Activated CD4-positive, alpha-beta T cell treated with anti-CD3 and anti-CD28 coated beads for 24 hours (primary cell): ENCODE data around the gene FARS2.

Experiments used
- DNase-seq, 2 donors: peaks; one replicate each; pipeline ENCODE4 v3.0.0-alpha.2; 2020; ENCODE audit warnings: low read depth in 2 of 2

FARS2 gene

GRCh38 chr6:5425267-5425666 lies 164.0 kb downstream of the FARS2 start:
- no peak for DNase-seq

GRCh38 chr6:5425797-5426196 lies 164.5 kb downstream of the FARS2 start:
- no peak for DNase-seq

GRCh38 chr6:5427586-5427985 lies 166.3 kb downstream of the FARS2 start:
- no peak for DNase-seq

GRCh38 chr6:5433324-5433723 lies 172.0 kb downstream of the FARS2 start:
- no peak for DNase-seq

- DNase-seq: no peak
These were observed 174.1 kb downstream of the FARS2 start for GRCh38 chr6:5435449-5435848.

- no peak for DNase-seq
These were observed 177.7 kb downstream of the FARS2 start for GRCh38 chr6:5438922-5439584.

GRCh38 chr6:5439749-5440148 lies 178.4 kb downstream of the FARS2 start:
- DNase-seq: no peak

GRCh38 chr6:5442319-5442718 lies 181.0 kb downstream of the FARS2 start:
- DNase-seq: no peak

GRCh38 chr6:5442916-5443315 lies 181.6 kb downstream of the FARS2 start:
- no peak for DNase-seq

GRCh38 chr6:5443491-5443890 lies 182.2 kb downstream of the FARS2 start:
- no peak for DNase-seq

- DNase-seq: no peak
These were observed 185.2 kb downstream of the FARS2 start for GRCh38 chr6:5446362-5447075.

- DNase-seq: no peak
These were observed 186.6 kb downstream of the FARS2 start for GRCh38 chr6:5447921-5448320.

- DNase-seq: no peak
These were observed 188.8 kb downstream of the FARS2 start for GRCh38 chr6:5450073-5450472.

GRCh38 chr6:5453546-5453945 lies 192.2 kb downstream of the FARS2 start:
- no peak for DNase-seq

- DNase-seq: no peak
These were observed 193.8 kb downstream of the FARS2 start for GRCh38 chr6:5455142-5455541.

GRCh38 chr6:5457041-5457440 lies 195.7 kb downstream of the FARS2 start:
- no peak for DNase-seq

GRCh38 chr6:5457983-5458683 lies 196.8 kb downstream of the FARS2 start:
- DNase-seq: no peak

- no peak for DNase-seq
These were observed 198.0 kb downstream of the FARS2 start for GRCh38 chr6:5459346-5459745.

GRCh38 chr6:5461365-5461764 lies 200.1 kb downstream of the FARS2 start:
- DNase-seq: no peak

- no peak for DNase-seq
These were observed 201.5 kb downstream of the FARS2 start for GRCh38 chr6:5462856-5463255.

- DNase-seq: no peak
These were observed 202.4 kb downstream of the FARS2 start for GRCh38 chr6:5463690-5464089.

GRCh38 chr6:5464099-5464885 lies 203.0 kb downstream of the FARS2 start:
- DNase-seq: no peak
